Astrocyte (in vitro differentiated cells and primary cell): ENCODE results near the gene HTR3B. TPM values are rescaled to one million over a fixed set of nuclear protein-coding genes. Genes with fewer than 3 reads are reported as not detected.

ENCODE experiments used
- DNase-seq: peaks from one replicate; pipeline ENCODE4 v3.0.0-alpha.2; 2010; ENCODE audit warnings: low read depth
- FAIRE-seq: peaks from 2 replicates; lab custom pipeline; 2011; peaks lifted over from hg19 to GRCh38; lab: Jason Lieb, UNC
- H2AFZ ChIP-seq: 2 replicates; pipeline ENCODE4 v1.6.0; 2012; ENCODE audit warnings: low read depth, low read length, inconsistent platforms
- H3K27ac ChIP-seq: 2 replicates; pipeline ENCODE4 v1.5.1; 2011; ENCODE audit warnings: low read depth, low read length, inconsistent platforms
- H3K27me3 ChIP-seq: 2 replicates; pipeline ENCODE4 v1.6.0; 2011; ENCODE audit warnings: low read length, inconsistent platforms; ENCODE audit not compliant: insufficient read depth
- H3K36me3 ChIP-seq: 2 replicates; pipeline ENCODE4 v1.5.1; 2011; ENCODE audit warnings: low read length, inconsistent platforms; ENCODE audit not compliant: insufficient read depth
- H3K4me1 ChIP-seq: 2 replicates; pipeline ENCODE4 v1.5.1; 2011; ENCODE audit warnings: low read length, inconsistent platforms; ENCODE audit not compliant: insufficient read depth
- H3K4me2 ChIP-seq: 2 replicates; pipeline ENCODE4 v1.6.0; 2012; ENCODE audit warnings: low read length, inconsistent platforms
- H3K4me3 ChIP-seq: 2 replicates; pipeline ENCODE4 v1.5.1; 2011; ENCODE audit warnings: low read depth, mild to moderate bottlenecking, low read length, inconsistent platforms; ENCODE audit not compliant: insufficient read depth
- H3K79me2 ChIP-seq: 2 replicates; pipeline ENCODE4 v1.6.0; 2012; ENCODE audit warnings: mild to moderate bottlenecking, low read length, inconsistent platforms; ENCODE audit not compliant: insufficient read depth
- H3K9ac ChIP-seq: 2 replicates; pipeline ENCODE4 v1.6.0; 2012; ENCODE audit warnings: mild to moderate bottlenecking, low read length, inconsistent platforms
- H3K9me3 ChIP-seq: 2 replicates; pipeline ENCODE4 v1.5.1; 2012; ENCODE audit warnings: low read depth, mild to moderate bottlenecking, low read length, inconsistent platforms; ENCODE audit not compliant: insufficient read depth
- H4K20me1 ChIP-seq: 2 replicates; pipeline ENCODE4 v1.6.0; 2012; ENCODE audit warnings: low read length, inconsistent platforms; ENCODE audit not compliant: insufficient read depth
- H3K27ac Mint-ChIP-seq: one replicate; pipeline ENCODE4 v1.8.0; 2021; ENCODE audit warnings: mild to moderate bottlenecking, mixed read lengths; ENCODE audit not compliant: unreplicated experiment
- H3K27me3 Mint-ChIP-seq: one replicate; pipeline ENCODE4 v1.8.0; 2021; ENCODE audit warnings: low read depth, mixed read lengths; ENCODE audit not compliant: unreplicated experiment
- H3K36me3 Mint-ChIP-seq: one replicate; pipeline ENCODE4 v1.8.0; 2021; ENCODE audit warnings: low read depth, mixed read lengths; ENCODE audit not compliant: unreplicated experiment
- H3K4me1 Mint-ChIP-seq: one replicate; pipeline ENCODE4 v1.8.0; 2021; ENCODE audit warnings: low read depth, mixed read lengths; ENCODE audit not compliant: unreplicated experiment
- H3K4me3 Mint-ChIP-seq: one replicate; pipeline ENCODE4 v1.8.0; 2021; ENCODE audit warnings: mild to moderate bottlenecking, moderate library complexity, mixed read lengths; ENCODE audit not compliant: unreplicated experiment
- H3K9me3 Mint-ChIP-seq: one replicate; pipeline ENCODE4 v1.8.0; 2021; ENCODE audit warnings: mild to moderate bottlenecking, mixed read lengths; ENCODE audit not compliant: unreplicated experiment
- CTCF ChIP-seq: IDR thresholded peaks from 2 replicates; pipeline ENCODE4 v1.5.1; 2011; ENCODE audit warnings: low read depth, mild to moderate bottlenecking, inconsistent platforms, low read length, moderate library complexity; ENCODE audit not compliant: insufficient read depth
- EZH2 ChIP-seq: IDR thresholded peaks from 2 replicates; pipeline ENCODE4 v1.6.1; 2012; ENCODE audit warnings: mild to moderate bottlenecking, low read length, inconsistent platforms; ENCODE audit not compliant: insufficient read depth
- total RNA-seq: library from RNA; stranded (reverse); gene quantifications from 2 replicates; pipeline ENCODE4 v1.2.1, GENCODE V29; 2021

HTR3B gene
- total RNA-seq, 1 donor from 2014 or later, result not detected

DNA sequence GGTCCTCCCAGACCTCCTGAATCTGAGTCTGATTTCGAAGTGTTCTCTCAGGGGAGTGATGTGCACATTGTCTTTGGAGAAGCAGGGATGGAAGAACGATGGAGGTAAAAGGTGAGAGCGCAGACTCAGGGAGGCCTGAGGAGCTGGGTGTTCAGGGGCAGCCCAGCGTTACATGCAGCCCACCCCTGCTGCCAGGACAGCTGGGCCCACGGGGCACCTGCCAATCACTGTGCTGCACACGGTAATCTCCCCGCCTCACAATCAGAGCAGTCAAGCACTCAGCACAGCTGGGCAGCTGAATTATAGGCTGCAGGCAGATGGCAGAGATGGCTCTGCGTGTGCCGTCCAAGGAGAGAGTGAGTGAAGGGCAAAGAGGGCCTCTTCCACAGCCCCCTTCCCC lies 52.4 kb downstream of the HTR3B start:
- H3K27ac ChIP-seq, result no peak overlapping the region

DNA sequence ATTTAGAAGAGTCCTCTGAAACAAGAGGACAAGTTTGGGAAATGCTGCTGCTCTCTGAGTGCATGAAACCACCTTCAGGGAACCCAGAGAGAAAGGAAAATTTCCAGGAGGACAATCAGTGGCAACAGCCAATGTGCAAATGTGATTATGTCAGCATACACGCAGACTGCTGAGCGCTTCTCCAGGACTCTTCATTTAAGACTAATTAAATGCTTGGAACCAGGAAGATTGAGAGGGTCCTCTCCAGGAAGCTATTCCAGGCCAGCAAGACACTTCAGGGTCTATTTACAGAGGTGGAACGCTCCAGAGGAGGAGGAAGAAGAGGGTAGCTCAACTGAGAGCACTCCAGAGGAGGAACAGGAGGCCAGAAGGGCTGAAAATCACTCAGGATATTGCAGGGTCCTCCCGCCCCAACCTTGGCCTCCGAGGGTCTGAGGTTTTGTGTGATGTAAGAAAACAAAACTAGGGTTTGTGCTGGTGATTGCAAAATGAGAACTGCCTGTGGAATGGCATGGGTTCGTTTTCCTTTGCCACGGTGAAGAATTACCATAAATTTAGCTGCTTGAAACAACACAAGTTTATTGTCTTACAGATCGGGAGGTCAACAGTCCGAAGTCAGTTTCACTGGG lies 56.2 kb downstream of the HTR3B start:
- Histone ChIP-seq H3K4me1 (no peaks in the 10 kb centered on the region), H3K4me2 (no peak overlapping the region), H3K36me3 (no peaks in the 10 kb centered on the region), H3K9me3 (no peaks in the 10 kb centered on the region), H4K20me1 (no peaks in the 10 kb centered on the region), H3K27me3 (no peaks in the 10 kb centered on the region), H3K27ac (no peak overlapping the region), H3K79me2 (no peaks in the 10 kb centered on the region), H3K4me3 (no peak overlapping the region), H2AFZ (no peak overlapping the region), H3K9ac (no peak overlapping the region)
- H3K4me3 Mint-ChIP-seq, result no peak overlapping the region
- TF ChIP-seq EZH2 (no peak), CTCF (no peak)
- no peaks in the 10 kb centered on the region for H3K9me3 Mint-ChIP-seq
- H3K27ac Mint-ChIP-seq, result no peak overlapping the region
- H3K4me1 Mint-ChIP-seq, result no peaks in the 10 kb centered on the region
- DNase-seq (no peak), FAIRE-seq (no peak)
- peaks cover 48% of the 10 kb centered on the region for H3K27me3 Mint-ChIP-seq
- no peaks in the 10 kb centered on the region for H3K36me3 Mint-ChIP-seq

More for the DNA sequence above, 52.4 kb downstream of the HTR3B start:
- TF ChIP-seq CTCF (no peak), EZH2 (no peak)
- no peaks in the 10 kb centered on the region for H3K4me1 ChIP-seq
- Mint-ChIP-seq H3K27me3 (peaks cover 44% of the 10 kb centered on the region), H3K4me3 (no peak overlapping the region), H3K36me3 (no peaks in the 10 kb centered on the region), H3K4me1 (no peaks in the 10 kb centered on the region), H3K27ac (no peak overlapping the region), H3K9me3 (no peaks in the 10 kb centered on the region)
- no peaks in the 10 kb centered on the region for H4K20me1 ChIP-seq
- no peak overlapping the region for H3K4me2 ChIP-seq
- no peak overlapping the region for H2AFZ ChIP-seq
- H3K9me3 ChIP-seq, result no peaks in the 10 kb centered on the region
- no peak overlapping the region for H3K4me3 ChIP-seq
- FAIRE-seq, result no peak
- no peak for DNase-seq
- H3K27me3 ChIP-seq, result no peaks in the 10 kb centered on the region
- no peaks in the 10 kb centered on the region for H3K36me3 ChIP-seq
- H3K9ac ChIP-seq, result no peak overlapping the region
- H3K79me2 ChIP-seq, result no peaks in the 10 kb centered on the region

- H3K4me1 Mint-ChIP-seq, result no peaks in the 10 kb centered on the region
- Histone ChIP-seq H2AFZ (no peak overlapping the region), H3K36me3 (no peaks in the 10 kb centered on the region), H3K79me2 (no peaks in the 10 kb centered on the region), H3K4me3 (no peak overlapping the region), H3K27ac (no peak overlapping the region), H3K9ac (no peak overlapping the region), H3K9me3 (no peaks in the 10 kb centered on the region), H4K20me1 (no peaks in the 10 kb centered on the region), H3K27me3 (no peaks in the 10 kb centered on the region), H3K4me2 (no peak overlapping the region), H3K4me1 (no peaks in the 10 kb centered on the region)
- peaks cover 2% of the 10 kb centered on the region for H3K9me3 Mint-ChIP-seq
- no peak for TF ChIP-seq EZH2
- TF ChIP-seq CTCF, result no peak
- no peaks in the 10 kb centered on the region for H3K36me3 Mint-ChIP-seq
- H3K4me3 Mint-ChIP-seq, result no peak overlapping the region
- FAIRE-seq, result no peak
- no peak for DNase-seq
- peaks cover 48% of the 10 kb centered on the region for H3K27me3 Mint-ChIP-seq
- H3K27ac Mint-ChIP-seq, result no peak overlapping the region
Observed at GRCh38 chr11:113967361-113967760, 62.8 kb downstream of the HTR3B start.
